Measurements from ENCODE around the gene TYK2. TPM values are rescaled to one million over a fixed set of nuclear protein-coding genes. Genes with fewer than 3 reads are reported as not detected.
A peak's percentile ranks its signal among the peaks of the same experiment; 100 is the strongest.
"Not testable (repeated sequence)": the region's sequence is repeated elsewhere in the genome, so short reads cannot be mapped to it uniquely, and the experiment has no call there.

The TYK2 gene
- total and polyA plus RNA-seq, 8 donors: 120 to 185 (median 151) TPM

- H3K27me3 ChIP-seq: peaks cover 47 to 63% of the 10 kb centered on the region in 2 donors
- peak; percentile 85 to 91 for TF ChIP-seq CTCF (IDR thresholded peaks at IDR 0.05)
- peaks cover 11 to 71% of the 10 kb centered on the region in 2 donors for H3K4me1 ChIP-seq
- DNase-seq: peak in 3 of 4 donors; percentile 79 to 91 (median 85)
- H3K36me3 ChIP-seq: no peaks in the 10 kb centered on the region
- H3K9me3 ChIP-seq: no peaks in the 10 kb centered on the region
- peak; percentile 89 for ATAC-seq
- H3K4me3 ChIP-seq: peak overlapping the region; percentile 35 to 43
- intact Hi-C loops (cut with DNase I): no loop called here
- H3K27ac ChIP-seq: peak overlapping the region in 1 of 2 donors; percentile 67
Observed at GRCh38 chr19:10416380-10417257, 36.2 kb upstream of the TYK2 start.

GRCh38 chr19:10416083-10416379 lies 35.7 kb upstream of the TYK2 start:
- ATAC-seq: peak; percentile 16
- H3K27me3 ChIP-seq: peaks cover 41 to 57% of the 10 kb centered on the region in 2 donors
- TF ChIP-seq CTCF (IDR thresholded peaks at IDR 0.05): no peak
- peaks cover 9 to 65% of the 10 kb centered on the region in 2 donors for H3K4me1 ChIP-seq
- intact Hi-C loops (cut with DNase I): no loop called here
- H3K36me3 ChIP-seq: no peaks in the 10 kb centered on the region
- H3K9me3 ChIP-seq: no peaks in the 10 kb centered on the region
- H3K27ac ChIP-seq: peak overlapping the region in 1 of 2 donors; percentile 67
- H3K4me3 ChIP-seq: peak overlapping the region; percentile 35 to 43
- no peak for DNase-seq

- H3K4me1 ChIP-seq: peaks cover 0 to 57% of the 10 kb centered on the region in 2 donors
- no peak for DNase-seq
- TF ChIP-seq CTCF (IDR thresholded peaks at IDR 0.05): no peak
- ATAC-seq: no peak
- no peaks in the 10 kb centered on the region for H3K36me3 ChIP-seq
- H3K27me3 ChIP-seq: peaks cover 6 to 26% of the 10 kb centered on the region in 2 donors
- no peaks in the 10 kb centered on the region for H3K9me3 ChIP-seq
- intact Hi-C loops (cut with DNase I): no loop called here
- H3K27ac ChIP-seq: no peak overlapping the region
- H3K4me3 ChIP-seq: no peak overlapping the region
Observed at GRCh38 chr19:10412257-10412977, 32.0 kb upstream of the TYK2 start.

- H3K4me3 ChIP-seq; intact Hi-C loops (cut with DNase I); H3K27ac ChIP-seq; H3K36me3 ChIP-seq; DNase-seq; H3K9me3 ChIP-seq; ATAC-seq: not testable (repeated sequence)
- H3K4me1 ChIP-seq: peaks cover 0 to 59% of the 10 kb centered on the region in 2 donors
- H3K27me3 ChIP-seq: peaks cover 0 to 23% of the 10 kb centered on the region in 2 donors
Observed at GRCh38 chr19:10411224-10411623, 30.9 kb upstream of the TYK2 start.

- Histone ChIP-seq H3K27ac (peak overlapping the region in 1 of 2 donors; percentile 38), H3K4me1 (peaks cover 10 to 77% of the 10 kb centered on the region in 2 donors), H3K4me3 (no peak overlapping the region), H3K36me3 (no peaks in the 10 kb centered on the region), H3K9me3 (no peaks in the 10 kb centered on the region), H3K27me3 (peaks cover 5 to 36% of the 10 kb centered on the region in 2 donors)
- peak; percentile 45 for ATAC-seq
- TF ChIP-seq CTCF (IDR thresholded peaks at IDR 0.05): no peak
- intact Hi-C loops (cut with DNase I): no loop called here
- DNase-seq: peak in 2 of 4 donors; percentile 77 to 80
Observed at GRCh38 chr19:10408511-10409283, 28.3 kb upstream of the TYK2 start.
